ENCODE measurements around the gene SLC35E1. TPM values are rescaled to one million over a fixed set of nuclear protein-coding genes. Genes with fewer than 3 reads are reported as not detected.

The SLC35E1 gene
- total and polyA plus RNA-seq, 2 donors from 2014 or later, result 19.8 to 47.1 TPM

GRCh38 chr19:16594131-16594586 is 21.9 kb upstream of the SLC35E1 start:
- intact Hi-C loops (cut with DNase I), result no loop called here
- H3K27ac ChIP-seq (ENCODE audit: low read depth in 2 of 2, low read length in 2 of 2), result no peak overlapping the region
- no peaks in the 10 kb centered on the region for H3K27me3 ChIP-seq (ENCODE audit: control insufficient read depth, insufficient read depth, low read length)
- H3K4me3 ChIP-seq (ENCODE audit: low read length in 3 of 3), result no peak overlapping the region
- no peak overlapping the region for H3K9ac ChIP-seq (ENCODE audit: low read length in 3 of 3)
- no peak for DNase-seq
- no peak for FAIRE-seq
- TF ChIP-seq CTCF (IDR thresholded peaks at IDR 0.05; ENCODE audit: borderline replicate concordance, extremely low read depth, insufficient read depth), result no peak
- no peaks in the 10 kb centered on the region for H3K9me3 ChIP-seq (ENCODE audit: control insufficient read depth in 2 of 3, insufficient read depth in 1 of 3, low read length in 3 of 3)
- H3K36me3 ChIP-seq (ENCODE audit: control insufficient read depth in 2 of 3, insufficient read depth in 3 of 3, low read length in 3 of 3), result no peaks in the 10 kb centered on the region
- peaks cover 0 to 26% (median 16%) of the 10 kb centered on the region in 3 donors for H3K4me1 ChIP-seq (ENCODE audit: control insufficient read depth in 2 of 3, insufficient read depth in 2 of 3, low read depth in 1 of 3, low read length in 3 of 3)

GRCh38 chr19:16593181-16593580 is 21.0 kb upstream of the SLC35E1 start:
- H3K27ac ChIP-seq (ENCODE audit: low read depth in 2 of 2, low read length in 2 of 2), result no peak overlapping the region
- H3K4me1 ChIP-seq (ENCODE audit: control insufficient read depth in 2 of 3, insufficient read depth in 2 of 3, low read depth in 1 of 3, low read length in 3 of 3), result peaks cover 0 to 36% (median 20%) of the 10 kb centered on the region in 3 donors
- FAIRE-seq, result no peak
- no peaks in the 10 kb centered on the region for H3K36me3 ChIP-seq (ENCODE audit: control insufficient read depth in 2 of 3, insufficient read depth in 3 of 3, low read length in 3 of 3)
- TF ChIP-seq CTCF (IDR thresholded peaks at IDR 0.05; ENCODE audit: borderline replicate concordance, extremely low read depth, insufficient read depth), result no peak
- no peak for DNase-seq
- intact Hi-C loops (cut with DNase I), result no loop called here
- no peaks in the 10 kb centered on the region for H3K27me3 ChIP-seq (ENCODE audit: control insufficient read depth, insufficient read depth, low read length)
- H3K9me3 ChIP-seq (ENCODE audit: control insufficient read depth in 2 of 3, insufficient read depth in 1 of 3, low read length in 3 of 3), result no peaks in the 10 kb centered on the region
- no peak overlapping the region for H3K4me3 ChIP-seq (ENCODE audit: low read length in 3 of 3)
- H3K9ac ChIP-seq (ENCODE audit: low read length in 3 of 3), result no peak overlapping the region

GRCh38 chr19:16591803-16592556 is 19.8 kb upstream of the SLC35E1 start:
- Histone ChIP-seq H3K27ac (ENCODE audit: low read depth in 2 of 2, low read length in 2 of 2) (no peak overlapping the region), H3K4me1 (ENCODE audit: control insufficient read depth in 2 of 3, insufficient read depth in 2 of 3, low read depth in 1 of 3, low read length in 3 of 3) (peaks cover 0 to 48% (median 29%) of the 10 kb centered on the region in 3 donors), H3K4me3 (ENCODE audit: low read length in 3 of 3) (no peak overlapping the region), H3K27me3 (ENCODE audit: control insufficient read depth, insufficient read depth, low read length) (no peaks in the 10 kb centered on the region), H3K9ac (ENCODE audit: low read length in 3 of 3) (no peak overlapping the region), H3K36me3 (ENCODE audit: control insufficient read depth in 2 of 3, insufficient read depth in 3 of 3, low read length in 3 of 3) (no peaks in the 10 kb centered on the region), H3K9me3 (ENCODE audit: control insufficient read depth in 2 of 3, insufficient read depth in 1 of 3, low read length in 3 of 3) (no peaks in the 10 kb centered on the region)
- DNase-seq (no peak), FAIRE-seq (no peak)
- TF ChIP-seq CTCF (IDR thresholded peaks at IDR 0.05; ENCODE audit: borderline replicate concordance, extremely low read depth, insufficient read depth), result no peak
- intact Hi-C loops (cut with DNase I), result no loop called here

Measured in kidney (tissue), 14 donors.